Activated gamma-delta T cell treated with anti-CD3 and anti-CD28 coated beads, Interleukin-2, amount 50 U/mL, for 16 hours (primary cell): Measurements from ENCODE around the gene RFC3.

Experiments used
- DNase-seq: peaks from one replicate; pipeline ENCODE4 v3.0.0-alpha.2; 2020; ENCODE audit warnings: low read depth

Gene RFC3

DNA sequence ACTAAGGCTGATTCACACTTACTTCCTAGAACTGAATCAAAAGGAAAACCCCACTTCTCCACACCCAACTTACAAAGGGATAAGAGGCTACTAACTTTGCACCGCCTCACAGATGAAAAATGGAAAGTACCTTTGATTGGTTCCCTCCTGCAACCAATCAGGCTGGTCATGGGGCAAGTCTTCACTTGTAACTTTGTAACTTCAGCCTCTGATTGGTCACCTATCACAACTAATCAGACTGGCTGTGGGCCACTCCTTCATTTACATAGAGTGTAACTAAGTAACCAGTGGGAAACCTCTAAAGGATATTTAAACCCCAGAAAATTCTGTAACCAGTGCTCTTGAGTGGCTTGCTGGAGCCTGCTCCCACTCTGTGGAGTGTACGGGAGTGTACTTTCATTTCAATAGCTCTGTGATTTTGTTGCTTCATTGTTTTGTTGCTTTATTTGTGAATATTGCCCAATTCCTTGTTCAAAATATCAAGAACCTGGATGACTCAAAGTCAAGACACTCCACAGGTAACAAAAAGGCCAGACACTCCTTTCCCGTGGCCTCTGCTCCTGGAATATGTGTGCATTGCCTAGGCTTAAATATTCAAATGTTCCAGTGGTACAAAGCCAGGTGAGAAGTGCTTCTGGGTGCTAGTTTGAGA is 50.5 kb downstream of the RFC3 start:
- DNase-seq = no peak

DNA sequence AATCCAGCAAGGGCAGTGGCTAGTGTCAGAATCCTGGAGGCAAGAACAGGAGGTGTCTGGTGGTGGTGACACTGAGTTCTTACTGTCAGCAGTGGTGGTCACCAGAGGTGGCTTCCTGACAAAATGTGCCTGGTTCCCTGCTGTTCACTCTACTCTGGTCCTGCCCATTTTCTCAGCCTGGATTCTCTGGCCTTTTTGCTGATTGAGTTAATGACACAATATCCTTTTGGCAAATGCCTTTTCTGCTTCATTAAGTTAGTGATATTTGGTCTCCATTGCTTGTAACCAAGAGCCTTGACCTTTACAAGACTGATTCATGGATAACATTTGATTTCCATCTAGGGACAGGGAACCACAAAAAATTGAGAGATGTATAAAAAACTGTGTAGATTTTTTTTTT is 51.1 kb downstream of the RFC3 start:
- no peak for DNase-seq

DNA sequence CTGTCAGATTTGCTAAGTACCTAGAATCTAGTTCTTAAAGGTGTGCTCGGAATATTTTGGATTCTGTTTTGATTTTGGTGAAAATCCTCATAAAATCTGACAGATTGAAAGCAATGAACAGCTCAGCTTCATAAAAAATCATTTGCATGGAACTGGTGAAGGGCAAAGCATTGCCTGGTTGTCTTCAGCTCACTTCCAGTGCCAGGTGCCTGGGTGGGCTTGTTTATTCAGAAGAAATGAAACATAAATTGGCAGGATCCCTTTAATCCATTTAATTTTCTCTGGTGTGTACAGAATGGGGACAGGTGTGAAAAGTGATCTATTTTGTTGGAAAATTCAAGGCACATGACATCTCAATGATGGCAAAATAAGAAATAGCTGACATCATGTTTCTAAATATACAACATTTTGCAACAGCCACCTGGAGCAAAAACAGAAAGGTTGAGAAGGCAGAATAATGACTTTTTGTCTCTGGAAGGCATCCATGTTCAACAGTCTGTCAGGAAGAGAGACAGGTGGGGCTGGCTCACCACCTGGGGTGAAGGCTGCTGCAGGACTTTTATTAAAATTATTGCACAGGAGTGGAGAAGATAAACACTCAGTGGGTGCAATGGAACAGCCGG is 52.2 kb downstream of the RFC3 start:
- DNase-seq = no peak

DNA sequence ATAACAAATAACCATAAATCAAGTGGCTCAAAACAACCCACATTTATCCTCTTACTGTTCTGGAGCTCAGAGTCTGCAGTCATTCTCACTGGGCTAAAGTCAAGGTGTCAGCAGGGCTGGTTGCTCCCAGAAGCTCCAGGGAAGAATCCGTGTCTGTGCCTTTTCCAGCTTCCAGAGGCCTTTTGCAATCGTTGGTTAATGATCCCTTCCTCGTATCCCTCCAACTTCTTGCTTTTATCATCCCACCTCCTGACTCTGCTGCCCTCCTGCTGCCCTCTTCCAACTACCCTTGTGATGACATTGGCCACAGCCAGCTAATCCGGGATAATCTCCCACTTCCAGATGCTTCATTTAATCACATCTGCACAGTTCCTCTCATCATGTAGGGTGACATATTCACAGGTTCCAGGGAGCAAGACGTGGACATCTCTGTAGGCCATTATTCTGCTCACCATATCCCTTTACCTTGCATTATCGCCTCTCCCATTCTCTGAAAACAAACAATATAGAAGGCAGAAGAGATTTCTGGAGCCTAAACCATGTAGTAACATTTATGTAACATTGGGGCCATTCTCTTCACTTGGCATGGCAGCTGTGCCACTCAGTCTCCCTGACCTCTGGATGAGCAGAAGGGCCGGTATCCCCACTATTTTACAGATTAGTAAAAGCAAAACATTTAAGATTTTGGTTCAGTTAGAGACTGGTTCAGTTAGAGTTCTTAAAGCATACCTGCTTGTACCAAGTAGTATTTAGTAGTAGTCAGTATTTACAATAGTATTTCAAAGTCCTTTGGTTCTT is 53.5 kb downstream of the RFC3 start:
- no peak for DNase-seq

DNA sequence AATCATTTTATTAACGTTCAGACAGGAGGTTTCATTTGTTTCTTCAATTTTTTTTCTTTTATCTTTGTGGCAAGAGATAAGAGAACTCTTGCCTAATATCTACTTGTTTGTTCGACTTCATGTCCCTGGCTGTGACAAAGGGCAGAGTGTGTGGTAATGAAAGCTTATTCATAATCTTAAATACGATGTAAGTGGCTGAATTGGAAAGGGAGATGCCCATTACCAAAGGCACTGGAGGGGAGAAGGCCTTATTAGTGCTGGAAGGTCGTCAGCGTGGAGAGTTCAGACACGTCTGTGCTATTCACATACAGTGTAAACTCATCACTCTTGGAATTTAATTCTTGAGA is 54.0 kb downstream of the RFC3 start:
- no peak for DNase-seq

DNA sequence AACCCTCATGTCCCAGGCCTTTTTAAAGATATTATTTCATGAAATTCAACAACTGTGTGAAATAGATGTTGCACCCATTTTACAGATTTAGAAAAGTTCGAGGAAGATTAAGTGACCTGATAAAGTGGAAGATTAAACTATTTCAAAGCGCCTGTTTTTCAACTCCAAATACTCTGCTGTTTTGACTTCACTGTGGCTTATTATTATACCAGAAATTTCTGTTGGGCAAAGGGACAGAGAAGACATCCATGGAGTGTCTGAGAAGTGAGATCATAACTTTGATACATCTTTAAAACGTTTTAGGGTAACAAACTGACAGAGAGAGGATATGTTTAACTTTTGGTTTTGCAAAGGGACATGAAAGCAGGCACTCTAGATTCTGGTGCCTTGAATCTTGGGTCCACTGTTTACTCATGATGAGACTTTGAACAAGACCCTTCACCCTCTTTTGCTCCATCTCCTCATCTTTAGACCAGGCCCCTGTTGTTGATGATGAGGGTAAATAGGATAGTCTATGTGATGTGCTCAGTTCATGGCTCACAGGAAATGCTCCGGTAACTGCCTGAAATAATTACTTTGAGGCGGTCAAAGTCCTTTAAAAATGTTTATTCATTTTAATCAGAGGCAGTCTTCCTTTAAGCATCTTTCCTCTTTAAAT is 55.4 kb downstream of the RFC3 start:
- no peak for DNase-seq

DNA sequence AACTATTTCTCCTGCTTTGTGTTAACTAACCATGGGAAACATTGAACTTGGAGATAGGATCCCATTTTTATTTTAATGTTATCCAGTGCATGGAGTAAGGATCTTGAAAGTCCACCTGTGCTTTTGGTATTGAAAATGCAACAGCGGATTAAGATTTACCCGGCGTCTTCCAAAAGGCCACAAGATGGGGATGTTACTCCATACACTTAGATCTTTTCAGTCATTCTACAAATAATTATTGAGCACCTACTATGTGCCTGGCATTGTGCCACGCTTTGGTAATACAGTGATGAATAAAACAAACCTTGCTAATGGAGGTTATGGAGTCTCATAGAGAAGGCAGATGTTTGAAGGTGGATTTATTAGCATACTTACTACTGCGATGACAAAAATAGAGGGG is 56.9 kb downstream of the RFC3 start:
- no peak for DNase-seq

DNA sequence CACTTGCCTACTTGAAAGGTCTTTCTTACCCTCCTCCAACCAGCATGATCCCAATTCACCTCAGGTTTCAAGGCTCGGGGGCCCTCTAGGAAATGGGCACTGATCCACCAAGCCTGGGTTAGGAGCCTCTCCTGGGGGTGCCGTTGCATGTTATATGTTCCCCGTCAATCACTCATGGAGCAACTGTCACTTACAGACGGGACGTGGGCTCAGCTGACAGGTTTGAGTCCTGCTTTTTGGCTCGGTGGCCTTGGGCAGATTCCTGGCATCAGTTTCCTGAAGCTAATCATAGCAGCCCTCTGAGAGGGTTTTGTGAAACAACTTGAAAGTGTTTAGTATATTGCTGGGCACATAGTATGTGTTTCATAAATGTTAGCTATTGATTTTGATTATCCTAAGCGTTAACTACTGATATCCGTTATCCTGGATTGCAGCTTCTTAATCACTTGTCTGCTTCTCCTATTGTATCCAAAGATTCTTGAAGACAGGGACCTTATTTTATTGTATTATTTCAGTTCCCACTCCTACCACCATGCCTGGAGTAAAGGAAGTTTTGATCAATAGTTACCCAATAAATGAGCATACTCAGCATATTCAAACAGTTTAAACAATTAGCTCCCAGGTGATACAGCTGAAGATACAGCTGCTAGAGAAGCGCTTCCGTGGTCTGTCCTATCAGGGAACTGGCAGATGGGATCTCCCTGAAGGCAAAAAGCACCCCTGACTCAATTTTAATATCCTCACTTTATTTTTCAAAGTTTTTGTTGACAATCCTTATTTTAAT is 57.9 kb downstream of the RFC3 start:
- DNase-seq = no peak

DNA sequence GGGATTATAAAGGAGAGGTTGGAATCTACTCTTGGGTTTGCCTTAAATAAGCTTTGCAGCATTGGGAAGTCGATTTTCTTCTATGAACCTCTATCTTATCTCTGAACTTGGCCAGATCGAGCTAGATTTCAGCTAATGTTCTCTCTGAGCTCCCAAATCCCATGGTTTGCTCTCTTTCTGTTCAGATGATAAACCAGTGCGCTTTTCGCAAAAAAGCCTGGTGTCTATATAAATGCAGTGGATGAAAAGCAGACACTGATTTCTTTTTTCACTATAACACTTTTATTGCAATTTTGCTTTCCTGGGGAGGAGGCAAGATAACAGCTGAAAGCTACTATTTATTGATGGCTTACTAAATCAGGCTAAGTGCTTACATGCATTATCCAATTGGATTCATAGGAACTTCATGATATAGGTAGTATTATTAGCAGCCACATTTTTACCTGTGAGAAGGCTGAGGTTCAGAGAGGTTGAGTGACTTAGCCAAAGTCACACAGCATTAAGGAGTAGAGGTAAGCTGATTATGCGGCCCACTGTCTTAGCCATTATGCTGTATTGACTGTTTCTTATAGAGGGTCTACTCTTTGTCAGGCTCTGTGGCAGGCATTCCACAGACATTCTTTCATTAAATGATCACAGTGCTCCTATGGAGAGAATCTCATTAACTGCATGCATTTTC is 58.9 kb downstream of the RFC3 start:
- no peak for DNase-seq

DNA sequence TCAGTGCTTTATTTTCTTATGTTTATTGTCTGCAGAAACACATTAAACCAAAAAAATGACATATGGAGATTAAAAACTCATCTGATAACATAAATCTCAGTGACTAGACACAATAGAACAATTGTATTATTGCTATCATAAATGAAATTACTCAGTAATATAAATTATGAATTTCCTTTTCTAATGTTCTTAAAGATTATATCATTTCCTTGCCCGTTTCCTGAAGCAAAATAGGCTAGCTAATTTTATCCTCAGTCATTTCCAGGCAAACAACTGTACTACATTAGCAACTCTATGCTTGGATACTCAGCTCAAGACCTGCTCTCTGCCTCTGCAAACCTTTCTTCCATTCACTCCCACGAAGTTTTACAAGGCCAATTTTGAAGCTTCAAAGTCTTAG is 61.2 kb downstream of the RFC3 start:
- DNase-seq = no peak

DNA sequence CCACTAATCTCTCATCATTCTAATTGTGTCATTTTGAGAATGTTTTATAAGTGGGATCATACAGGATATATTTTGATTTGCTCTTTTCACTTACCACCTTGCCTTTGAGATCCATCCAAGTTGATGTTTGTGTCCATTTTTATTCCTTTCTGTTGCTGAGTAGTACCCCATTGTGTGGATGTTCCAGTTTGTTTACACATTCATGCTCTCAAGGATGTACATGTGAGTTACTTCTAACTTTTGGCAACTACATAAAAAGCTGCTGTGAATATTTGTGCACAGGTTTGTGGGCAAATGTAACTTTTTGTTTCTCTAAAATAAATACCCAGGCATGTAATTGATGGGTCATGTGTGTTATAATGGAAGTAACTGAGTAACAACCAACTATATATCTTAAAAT is 64.9 kb downstream of the RFC3 start:
- no peak for DNase-seq

DNA sequence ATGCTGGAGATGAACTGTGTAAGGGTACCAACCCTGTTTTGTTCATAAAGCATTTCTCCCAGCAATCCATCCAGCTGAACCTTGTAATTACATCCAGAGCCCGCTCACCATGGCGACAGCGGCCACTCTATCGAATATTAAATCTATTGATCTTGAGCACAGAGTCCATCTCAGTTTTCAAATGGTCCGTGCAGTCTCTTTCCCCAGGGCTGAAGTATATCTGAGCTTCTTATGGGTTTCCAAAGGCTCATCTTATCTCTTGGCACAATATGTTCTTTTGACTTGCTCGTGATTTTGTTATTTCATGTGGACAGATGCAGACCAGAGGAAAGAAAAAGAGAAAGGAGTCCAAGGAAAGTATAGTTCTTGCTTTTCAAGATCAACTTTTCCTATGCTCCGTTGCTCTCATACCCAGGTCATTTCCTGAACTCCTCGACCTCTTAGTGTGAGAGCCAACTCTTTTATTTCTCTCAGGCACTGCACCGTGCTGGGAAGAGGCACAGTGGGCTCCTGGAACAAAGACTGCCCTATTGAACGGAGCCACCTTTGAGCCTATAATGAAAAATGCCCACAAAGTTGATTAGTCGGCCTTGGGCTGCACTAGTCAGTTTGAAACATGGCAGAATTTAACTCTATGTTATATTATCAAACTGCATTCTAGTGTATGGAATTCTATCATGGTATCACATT is 66.7 kb downstream of the RFC3 start:
- DNase-seq = no peak
